ENCODE measurements around the gene DOCK4. TPM values are rescaled to one million over a fixed set of nuclear protein-coding genes. Genes with fewer than 3 reads are reported as not detected.
A peak's percentile ranks its signal among the peaks of the same experiment; 100 is the strongest.

Gene DOCK4
- total RNA-seq, 1 donor from 2014 or later, result 43.5 TPM

DNA sequence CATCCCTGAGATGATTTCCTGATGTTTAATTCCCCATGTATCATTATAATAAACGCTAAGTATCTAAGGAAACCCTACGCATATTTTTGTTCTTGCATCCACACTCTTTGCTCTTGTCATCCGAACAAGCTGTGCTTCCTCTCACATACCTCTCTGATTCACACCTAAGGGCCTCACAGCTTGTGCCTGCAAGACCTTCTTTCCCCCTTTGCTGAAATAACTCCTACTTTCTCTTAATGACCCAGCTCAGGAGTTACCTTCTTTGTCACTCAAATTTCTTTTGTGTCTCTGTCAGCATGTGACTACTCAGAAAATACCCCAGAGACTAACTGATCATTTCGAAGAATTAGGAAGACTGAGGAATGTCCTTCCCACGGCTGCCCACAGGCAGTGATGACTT, 434.6 kb downstream of the DOCK4 start:
- H3K9me3 ChIP-seq, result peaks cover 0 to 4% of the 10 kb centered on the region in 2 donors
- no peak overlapping the region for H3K27ac ChIP-seq
- intact Hi-C loops (cut with DNase I), result no loop called here
- peaks cover 0 to 11% of the 10 kb centered on the region in 2 donors for H3K36me3 ChIP-seq
- no peaks in the 10 kb centered on the region for H3K4me1 ChIP-seq
- no peaks in the 10 kb centered on the region for H3K27me3 ChIP-seq
- no peak for DNase-seq (ENCODE audit: low spot score in 2 of 2)
- H3K4me3 ChIP-seq, result no peak overlapping the region
- TF ChIP-seq, protein P1, sequence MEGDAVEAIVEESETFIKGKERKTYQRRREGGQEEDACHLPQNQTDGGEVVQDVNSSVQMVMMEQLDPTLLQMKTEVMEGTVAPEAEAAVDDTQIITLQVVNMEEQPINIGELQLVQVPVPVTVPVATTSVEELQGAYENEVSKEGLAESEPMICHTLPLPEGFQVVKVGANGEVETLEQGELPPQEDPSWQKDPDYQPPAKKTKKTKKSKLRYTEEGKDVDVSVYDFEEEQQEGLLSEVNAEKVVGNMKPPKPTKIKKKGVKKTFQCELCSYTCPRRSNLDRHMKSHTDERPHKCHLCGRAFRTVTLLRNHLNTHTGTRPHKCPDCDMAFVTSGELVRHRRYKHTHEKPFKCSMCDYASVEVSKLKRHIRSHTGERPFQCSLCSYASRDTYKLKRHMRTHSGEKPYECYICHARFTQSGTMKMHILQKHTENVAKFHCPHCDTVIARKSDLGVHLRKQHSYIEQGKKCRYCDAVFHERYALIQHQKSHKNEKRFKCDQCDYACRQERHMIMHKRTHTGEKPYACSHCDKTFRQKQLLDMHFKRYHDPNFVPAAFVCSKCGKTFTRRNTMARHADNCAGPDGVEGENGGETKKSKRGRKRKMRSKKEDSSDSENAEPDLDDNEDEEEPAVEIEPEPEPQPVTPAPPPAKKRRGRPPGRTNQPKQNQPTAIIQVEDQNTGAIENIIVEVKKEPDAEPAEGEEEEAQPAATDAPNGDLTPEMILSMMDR (IDR thresholded peaks at IDR 0.05), result no peak

DNA sequence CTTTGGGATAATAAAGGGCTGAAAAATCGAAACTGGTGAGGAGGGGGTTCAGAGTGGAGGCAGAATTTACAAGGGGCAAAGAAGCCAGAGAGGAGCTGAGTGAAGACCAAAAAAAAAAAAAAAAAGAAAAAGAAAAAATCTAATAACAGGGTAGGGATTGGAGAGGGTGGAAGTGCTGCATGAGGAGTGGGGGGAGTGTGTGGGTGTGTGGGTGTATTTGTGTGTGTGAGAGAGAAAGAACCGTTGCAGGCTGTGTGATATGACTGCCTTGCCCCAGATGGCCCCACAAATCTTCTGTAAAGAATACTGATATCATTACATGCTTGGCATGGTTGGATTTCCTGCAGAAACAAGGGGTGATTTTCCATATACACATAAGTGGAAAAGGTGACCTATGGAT, 436.1 kb downstream of the DOCK4 start:
- Histone ChIP-seq H3K4me3 (no peak overlapping the region), H3K36me3 (peaks cover 0 to 10% of the 10 kb centered on the region in 2 donors), H3K27ac (no peak overlapping the region), H3K9me3 (no peaks in the 10 kb centered on the region), H3K4me1 (no peaks in the 10 kb centered on the region), H3K27me3 (no peaks in the 10 kb centered on the region)
- TF ChIP-seq, protein P1 (IDR thresholded peaks at IDR 0.05), result no peak
- intact Hi-C loops (cut with DNase I), result no loop called here
- DNase-seq (ENCODE audit: low spot score in 2 of 2), result no peak

DNA sequence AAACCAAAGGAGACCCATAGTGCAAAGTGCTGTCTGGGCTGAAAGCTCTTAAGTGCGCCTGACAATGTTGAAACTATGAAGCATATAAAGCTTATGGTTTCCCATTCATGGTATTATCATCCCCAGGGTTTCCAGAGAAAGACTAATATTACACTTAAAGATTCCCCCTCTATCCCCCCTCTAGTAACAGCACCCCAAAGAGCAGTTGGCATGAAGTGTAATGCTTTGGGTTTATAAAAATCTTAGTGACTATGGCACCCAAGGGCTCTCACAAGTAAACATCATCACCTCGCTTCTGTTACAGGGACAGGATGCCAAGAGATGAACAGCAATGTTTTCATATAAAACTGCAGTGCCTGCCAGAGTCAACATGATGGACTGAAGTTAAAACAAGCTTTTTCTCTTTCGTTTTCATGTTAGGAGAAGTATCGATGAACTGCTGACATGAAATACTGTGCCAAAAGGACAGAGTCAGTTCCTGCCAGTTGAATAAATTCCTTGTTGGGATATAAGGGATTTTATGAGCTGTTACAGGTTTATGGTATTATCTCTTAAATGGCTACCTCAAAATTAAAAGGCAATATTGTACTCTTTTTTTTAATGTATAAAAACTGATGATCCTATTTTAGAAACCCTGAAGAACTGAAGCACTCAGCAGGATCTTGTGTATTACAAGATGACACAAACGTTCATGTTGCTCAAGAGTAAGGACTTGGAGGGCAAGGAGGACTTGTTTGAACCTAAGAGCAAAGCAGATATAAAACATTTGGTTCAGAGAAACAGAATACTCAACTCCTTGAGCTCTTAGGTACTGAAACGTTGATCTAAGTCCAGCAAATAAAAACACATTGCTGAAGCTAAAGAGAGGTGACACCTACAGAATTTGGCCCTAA, 440.2 kb downstream of the DOCK4 start:
- peaks cover 0 to 2% of the 10 kb centered on the region in 2 donors for H3K4me1 ChIP-seq
- H3K4me3 ChIP-seq, result no peak overlapping the region
- H3K27me3 ChIP-seq, result no peaks in the 10 kb centered on the region
- peaks cover 0 to under 1% of the 10 kb centered on the region in 2 donors for H3K36me3 ChIP-seq
- DNase-seq (ENCODE audit: low spot score in 2 of 2), result no peak
- TF ChIP-seq, protein P1 (IDR thresholded peaks at IDR 0.05), result no peak
- H3K9me3 ChIP-seq, result no peaks in the 10 kb centered on the region
- intact Hi-C loops (cut with DNase I), result no loop called here
- peak overlapping the region in 1 of 2 donors; percentile 21 for H3K27ac ChIP-seq

DNA sequence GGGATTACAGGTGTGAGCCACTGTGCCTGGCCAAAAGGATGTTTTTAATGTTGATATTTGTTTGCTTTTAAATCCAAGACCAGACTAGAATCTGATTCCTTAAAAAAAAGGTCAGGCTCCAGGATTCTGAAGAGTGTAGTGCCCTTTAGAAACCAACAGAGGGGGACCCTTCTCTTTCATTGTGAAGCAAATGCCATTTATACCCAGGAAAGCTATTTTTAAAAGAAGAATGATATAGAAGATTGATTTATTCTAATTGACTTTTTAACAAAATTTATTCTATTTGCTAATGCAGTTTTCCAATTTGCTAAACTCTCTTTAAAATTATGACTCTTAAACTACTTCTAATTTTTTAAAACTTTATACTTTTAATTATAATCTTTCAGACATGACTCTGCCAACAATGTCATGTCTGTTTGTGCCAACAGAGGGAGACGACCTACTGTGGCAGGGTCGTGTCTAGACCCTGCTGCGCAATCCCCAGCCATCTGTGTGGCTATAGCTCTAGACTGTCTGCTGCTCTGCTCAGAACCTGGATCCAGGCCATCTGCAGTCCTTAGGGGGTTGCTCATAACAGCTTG, 442.9 kb downstream of the DOCK4 start:
- TF ChIP-seq, protein P1 (IDR thresholded peaks at IDR 0.05), result peak; percentile 37 to 64 (median 57)
- intact Hi-C loops (cut with DNase I), result loop anchor here (1.0 kb wide), 1 partner anchor 92 kb away; no protein-coding TSS in a partner anchor
- no peaks in the 10 kb centered on the region for H3K27me3 ChIP-seq
- H3K9me3 ChIP-seq, result no peaks in the 10 kb centered on the region
- H3K27ac ChIP-seq, result no peak overlapping the region
- peaks cover 0 to 2% of the 10 kb centered on the region in 2 donors for H3K4me1 ChIP-seq
- peaks cover 0 to 8% of the 10 kb centered on the region in 2 donors for H3K36me3 ChIP-seq
- DNase-seq (ENCODE audit: low spot score in 2 of 2), result no peak
- no peak overlapping the region for H3K4me3 ChIP-seq

DNA sequence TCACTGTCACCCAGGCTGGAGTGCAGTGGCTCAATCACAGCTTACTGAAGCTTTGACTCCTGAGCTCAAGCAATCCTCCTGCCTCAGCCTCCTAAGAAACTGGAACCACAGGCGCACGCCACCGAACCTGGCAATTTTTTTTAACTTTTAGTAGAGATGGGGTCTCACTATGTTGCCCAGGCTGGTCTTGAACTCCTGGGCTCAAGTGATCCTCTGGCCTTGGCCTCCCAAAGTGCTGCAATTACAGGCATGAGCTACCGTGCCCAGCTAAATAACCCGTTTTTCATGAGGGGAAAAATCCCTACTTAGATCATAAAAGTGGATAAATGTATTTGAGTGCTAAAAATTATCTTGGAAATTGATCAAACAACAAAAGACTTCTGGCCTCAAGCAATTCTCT, 443.4 kb downstream of the DOCK4 start:
- TF ChIP-seq, protein P1 (IDR thresholded peaks at IDR 0.05), result no peak
- intact Hi-C loops (cut with DNase I), result loop anchor here (1.0 kb wide), 1 partner anchor 93 kb away; no protein-coding TSS in a partner anchor
- DNase-seq (ENCODE audit: low spot score in 2 of 2), result no peak
- peaks cover 0 to 8% of the 10 kb centered on the region in 2 donors for H3K36me3 ChIP-seq
- H3K9me3 ChIP-seq, result no peaks in the 10 kb centered on the region
- no peak overlapping the region for H3K27ac ChIP-seq
- peaks cover 0 to 2% of the 10 kb centered on the region in 2 donors for H3K4me1 ChIP-seq
- H3K4me3 ChIP-seq, result no peak overlapping the region
- no peaks in the 10 kb centered on the region for H3K27me3 ChIP-seq
